K562 (cell line): ENCODE data around the gene DYSF. TPM values are rescaled to one million over a fixed set of nuclear protein-coding genes. Genes with fewer than 3 reads are reported as not detected.

Experiments
- ATAC-seq: fragments of 200-7000 bp; cut with Tn5 transposase; 3 replicates; pipeline ENCODE4 v1.9.1; 2020; ENCODE audit warnings: moderate library complexity
- BruUV-seq: library from RNA; stranded (reverse); fragments of 400-500 nt; replicated peaks from 2 replicates; lab custom pipeline; 2021; lab: Mats Ljungman, UMichigan
- CTCF ChIA-PET: fragments of 300-600 bp; formaldehyde crosslinking; extraction: SDS; loops from one replicate; lab custom pipeline; 2021; ENCODE audit warnings: low intra/inter-chr PET ratio; lab: Yijun Ruan, JAX
- POLR2A ChIA-PET: fragments of 300-600, 350-650 bp; sonication (Branson Sonifier 250); formaldehyde crosslinking; extraction: SDS; loops from one replicate; lab custom pipeline; 2021; ENCODE audit warnings: antibody characterized with exemption, inconsistent platforms; lab: Yijun Ruan, JAX
- DNase-seq, 4 experiments: peaks; one replicate each; pipeline versions ENCODE4 v3.0.0 to v3.0.0-alpha.2; 2011 to 2018; ENCODE audit warnings: low spot score in 3 of 4, mixed read lengths in 3 of 4; ENCODE audit errors: extremely low read depth in 1 of 4
- FAIRE-seq: peaks from 2 replicates; lab custom pipeline; 2011; peaks lifted over from hg19 to GRCh38; lab: Jason Lieb, UNC
- H2AFZ ChIP-seq: 2 replicates; pipeline ENCODE4 v1.6.0; 2011; ENCODE audit warnings: low read depth, low read length, control low read depth, inconsistent platforms
- H3K27ac ChIP-seq: fragments of 200-600 bp; 3 replicates; pipeline ENCODE4 v1.8.0; 2011; ENCODE audit warnings: low read depth, mild to moderate bottlenecking, control low read depth, inconsistent platforms, low read length, moderate library complexity, mixed read lengths; ENCODE audit errors: extremely low read depth
- H3K27me3 ChIP-seq, 2 experiments: fragments of 300-600 bp in 1 of 2; 2 replicates in 1 of 2; 3 replicates in 1 of 2; pipeline versions ENCODE4 v1.6.0 to v1.8.0; 2011; ENCODE audit warnings: inconsistent platforms in 2 of 2, low read length in 2 of 2, mild to moderate bottlenecking in 1 of 2, mixed read lengths in 1 of 2, moderate library complexity in 1 of 2; ENCODE audit not compliant: control insufficient read depth in 2 of 2, insufficient read depth in 2 of 2
- H3K36me3 ChIP-seq: fragments of 300-600 bp; 3 replicates; pipeline ENCODE4 v1.8.0; 2011; ENCODE audit warnings: mild to moderate bottlenecking, low read length, inconsistent platforms; ENCODE audit not compliant: control insufficient read depth, insufficient read depth
- H3K4me1 ChIP-seq, 2 experiments: fragments of 200-600 bp in 1 of 2; replicated peaks in 1 of 2; 2 replicates in 1 of 2; 3 replicates in 1 of 2; pipeline versions ENCODE4 v1.5.1 to v1.8.0; 2011; ENCODE audit warnings: inconsistent platforms in 2 of 2, low read length in 2 of 2, mild to moderate bottlenecking in 1 of 2, mixed read lengths in 1 of 2, moderate library complexity in 1 of 2; ENCODE audit not compliant: control insufficient read depth in 2 of 2, insufficient read depth in 2 of 2
- H3K4me2 ChIP-seq: 2 replicates; pipeline ENCODE4 v1.6.1; 2011; ENCODE audit warnings: low read length, control low read depth, inconsistent platforms, mixed read lengths; ENCODE audit not compliant: insufficient read depth
- H3K4me3 ChIP-seq: fragments of 200-600 bp; sonication (generic), shearing (Covaris generic); 2 replicates; pipeline ENCODE4 v1.5.1; 2016; ENCODE audit warnings: control low read depth, inconsistent platforms
- H3K79me2 ChIP-seq: fragments of 200-600 bp; 3 replicates; pipeline ENCODE4 v1.8.0; 2011; ENCODE audit warnings: low read length, inconsistent platforms; ENCODE audit not compliant: control insufficient read depth, insufficient read depth
- H3K9ac ChIP-seq, 2 experiments: 2 replicates each; pipeline versions ENCODE4 v1.6.0 to v1.6.1; 2011; ENCODE audit warnings: low read depth in 2 of 2, low read length in 2 of 2, control low read depth in 1 of 2, inconsistent platforms in 1 of 2, mild to moderate bottlenecking in 1 of 2, mixed read lengths in 1 of 2; ENCODE audit not compliant: insufficient read depth in 1 of 2
- H3K9me1 ChIP-seq: one replicate; pipeline ENCODE4 v1.6.0; 2011; ENCODE audit warnings: inconsistent platforms, mild to moderate bottlenecking, low read length, moderate library complexity; ENCODE audit not compliant: control insufficient read depth, insufficient read depth
- H3K9me3 ChIP-seq: replicated peaks from 2 replicates; pipeline ENCODE4 v1.5.1; 2011; ENCODE audit warnings: low read depth, low read length, inconsistent platforms; ENCODE audit not compliant: control insufficient read depth, insufficient read depth
- H4K20me1 ChIP-seq: replicated peaks from 2 replicates; pipeline ENCODE4 v1.6.1; 2011; ENCODE audit warnings: low read length, inconsistent platforms, mixed read lengths; ENCODE audit not compliant: control insufficient read depth, insufficient read depth
- BCL6 ChIP-seq: fragments of 250-450 bp; sonication (Bioruptor Pico); IDR thresholded peaks from 2 replicates; pipeline ENCODE4 v1.4.0; 2020
- COPS2 ChIP-seq: fragments of 450-650 bp; conservative IDR thresholded peaks from 2 replicates; pipeline ENCODE4 v1.6.1; 2016; ENCODE audit warnings: mild to moderate bottlenecking, moderate library complexity
- FOXK2 ChIP-seq, 2 experiments: fragments of 450-650 bp; IDR thresholded peaks in 1 of 2; conservative IDR thresholded peaks in 1 of 2; 2 replicates each; pipeline ENCODE4 v1.6.1; 2016; ENCODE audit warnings: low read depth in 2 of 2, mild to moderate bottlenecking in 1 of 2
- HDAC3 ChIP-seq: fragments of 450-650 bp; IDR thresholded peaks from 2 replicates; pipeline ENCODE4 v1.6.1; 2018; ENCODE audit warnings: borderline replicate concordance, mild to moderate bottlenecking, moderate library complexity; ENCODE audit not compliant: partially characterized antibody
- JUND ChIP-seq, 2 experiments: IDR thresholded peaks; 2 replicates in 1 of 2; 3 replicates in 1 of 2; pipeline ENCODE4 v1.6.1; 2011; ENCODE audit warnings: borderline replicate concordance in 2 of 2, low read depth in 2 of 2, low read length in 2 of 2, improper control_type of control experiment in 1 of 2, missing biosample characterization in 1 of 2, missing genetic modification characterization in 1 of 2, missing genetic modification reagents in 1 of 2
- MAFG ChIP-seq: fragments of 450-650 bp; conservative IDR thresholded peaks from 2 replicates; pipeline ENCODE4 v1.6.1; 2016; ENCODE audit warnings: missing genetic modification characterization, missing compliant biosample characterization
- MCM2 ChIP-seq: fragments of 450-650 bp; IDR thresholded peaks from 2 replicates; pipeline ENCODE4 v1.6.1; 2017; ENCODE audit warnings: low read depth, mild to moderate bottlenecking
- MCM5 ChIP-seq: fragments of 450-650 bp; IDR thresholded peaks from 2 replicates; pipeline ENCODE4 v1.6.1; 2016; ENCODE audit warnings: low read depth
- MEF2A ChIP-seq: IDR thresholded peaks from 2 replicates; pipeline ENCODE4 v1.6.1; 2011; ENCODE audit warnings: low read depth, mild to moderate bottlenecking, low read length, moderate library complexity; ENCODE audit not compliant: control insufficient read depth
- NCOA6 ChIP-seq: fragments of 450-650 bp; IDR thresholded peaks from 2 replicates; pipeline ENCODE4 v1.6.1; 2017; ENCODE audit warnings: mild to moderate bottlenecking
- POLR3A ChIP-seq: IDR thresholded peaks from 2 replicates; pipeline ENCODE4 v1.6.1; 2011; ENCODE audit warnings: borderline replicate concordance, mild to moderate bottlenecking, moderate library complexity; ENCODE audit not compliant: insufficient read length, insufficient read depth; ENCODE audit errors: extremely low read depth
- RBM34 ChIP-seq: fragments of 200-400 bp; formaldehyde crosslinking; IDR thresholded peaks from 2 replicates; pipeline ENCODE4 v1.6.1; 2018; ENCODE audit warnings: low read length, borderline replicate concordance; ENCODE audit not compliant: insufficient read depth
- RNF219 ChIP-seq: fragments of 250-450 bp; sonication (Bioruptor Pico); IDR thresholded peaks from 2 replicates; pipeline ENCODE4 v1.5.0; 2022; ENCODE audit warnings: mild to moderate bottlenecking
- SMARCE1 ChIP-seq: fragments of 450-650 bp; IDR thresholded peaks from 2 replicates; pipeline ENCODE4 v1.7.1; 2016; ENCODE audit warnings: mild to moderate bottlenecking
- SRSF9 ChIP-seq: fragments of 200-400 bp; formaldehyde crosslinking; IDR thresholded peaks from 2 replicates; pipeline ENCODE4 v1.6.1; 2017; ENCODE audit warnings: low read depth, low read length, borderline replicate concordance
- STAG1 ChIP-seq: sonication (generic); formaldehyde crosslinking; IDR thresholded peaks from 2 replicates; pipeline ENCODE4 v1.5.0; 2020; ENCODE audit warnings: missing genetic modification reagents, borderline replicate concordance
- STAT5B ChIP-seq: fragments of 250-450 bp; sonication (Bioruptor Pico); IDR thresholded peaks from 2 replicates; pipeline ENCODE4 v1.8.0; 2021; ENCODE audit warnings: mild to moderate bottlenecking, inconsistent platforms
- ZC3H4 ChIP-seq: sonication (generic); formaldehyde crosslinking; IDR thresholded peaks from 2 replicates; pipeline ENCODE4 v1.9.0; 2021; ENCODE audit warnings: missing genetic modification reagents, borderline replicate concordance
- ZNF12 ChIP-seq: sonication (generic); formaldehyde crosslinking; IDR thresholded peaks from 2 replicates; pipeline ENCODE4 v1.4.0; 2020; ENCODE audit warnings: mild to moderate bottlenecking, missing genetic modification reagents
- WGBS: fragments of 100-300 bp; shearing (Covaris generic); methylation state at CpG from one replicate; pipeline ENCODE4 v1.1.6; 2016; ENCODE audit warnings: low coverage, mixed read lengths; ENCODE audit not compliant: insufficient coverage; ENCODE audit errors: missing lambda C conversion rate; 5-methylcytosine and 5-hydroxymethylcytosine counted together
- in situ Hi-C: fragments of 300-500 bp; cut with MboI; formaldehyde crosslinking; loops from 4 replicates; pipeline ENCODE4 v1.15.0; 2018; ENCODE audit warnings: inconsistent platforms, mixed read lengths
- intact Hi-C: fragments of 100-400 bp; cut with micrococcal nuclease; formaldehyde crosslinking; loops from 2 replicates; pipeline ENCODE4 v1.14.2; 2022
- polyA plus RNA-seq, 8 experiments: library from polyadenylated mRNA; depleted of rRNA in 4 of 8; stranded (reverse) in 5 of 8; unstranded in 3 of 8; fragments of >200 nt; fragmentation: Nextera tagmentation in 2 of 8; fragmentation: Illumina TruSeq in 1 of 8; extraction: Ambion mirVana in 2 of 8; extraction: Trizol in 1 of 8; gene quantifications; 2 replicates each; pipeline versions ENCODE4 v1.2.1 to v1.2.3, GENCODE V29; 2011 to 2014; ENCODE audit warnings: inconsistent platforms in 1 of 8, missing spikeins in 1 of 8
- total RNA-seq, 7 experiments: library from RNA; depleted of rRNA in 6 of 7; stranded (reverse); fragments of >200 nt in 6 of 7; fragmentation: Illumina TruSeq in 2 of 7; extraction: Trizol in 2 of 7; gene quantifications; 2 replicates each; pipeline versions ENCODE4 v1.2.1 to v1.2.3, GENCODE V29; 2011 to 2021; ENCODE audit warnings: low replicate concordance in 1 of 7

Gene DYSF
- total and polyA plus RNA-seq, 9 of the 15 experiments (the other 6 are each of a cell fraction or from before 2014, with no cell fraction given), result 0.01 to 0.80 (median 0.29) TPM

GRCh38 chr2:71599646-71600236 is 146.4 kb downstream of the DYSF start:
- no TSS peak for BruUV-seq
- POLR2A ChIA-PET, result interaction anchor here (0.6 to 0.8 kb wide), 2 partner anchors 17 to 20 kb away, joined by 3 read pairs; no protein-coding TSS in a partner anchor

More at GRCh38 chr2:71599646-71600236, 146.4 kb downstream of the DYSF start:
- in situ Hi-C loops (no loop called here), intact Hi-C loops (no loop called here)
- no peak overlapping the region for H3K9ac ChIP-seq
- H3K4me1 ChIP-seq, result no peaks in the 10 kb centered on the region
- no peaks in the 10 kb centered on the region for H3K36me3 ChIP-seq
- no peak overlapping the region for H3K27ac ChIP-seq
- no peak overlapping the region for H3K4me2 ChIP-seq
- H2AFZ ChIP-seq, result no peak overlapping the region
- no peaks in the 10 kb centered on the region for H3K79me2 ChIP-seq
- WGBS, result 3% methylated on average over 12 of the region's 13 CpGs
- H3K27me3 ChIP-seq, result peaks cover 2 to 79% of the 10 kb centered on the region in 2 experiments; a peak in 2 of 5 replicates
- H4K20me1 ChIP-seq, result peaks cover 10% of the 10 kb centered on the region; the same call in 1 of the 2 replicates
- CTCF ChIA-PET, result no interaction called here
- DNase-seq (no peak), FAIRE-seq (no peak), ATAC-seq (no peak)
- H3K4me3 ChIP-seq, result no peak overlapping the region
- H3K9me1 ChIP-seq, result no peaks in the 10 kb centered on the region
- TF ChIP-seq ZNF12 (CRISPR knock-in tag) (no peak), HDAC3 (no peak), MAFG (tag) (no peak), COPS2 (no peak), FOXK2 (conservative IDR thresholded peaks at IDR 0.05 in 1 of 2, IDR thresholded peaks at IDR 0.05 in 1 of 2; ENCODE audit: low read depth in 2 of 2) (no peak), ZC3H4 (CRISPR knock-in tag) (no peak), SRSF9 (no peak), JUND (IDR thresholded peaks at IDR 0.05; ENCODE audit: borderline replicate concordance, low read depth, low read length) (no peak), JUND (tag; IDR thresholded peaks at IDR 0.05; ENCODE audit: borderline replicate concordance, low read depth, low read length) (no peak), POLR3A (no peak), NCOA6 (no peak), BCL6 (CRISPR knock-in tag) (no peak), STAG1 (CRISPR knock-in tag) (no peak), MEF2A (no peak), MCM5 (no peak), RNF219 (no peak), RBM34 (no peak), STAT5B (CRISPR knock-in tag) (no peak), SMARCE1 (no peak), MCM2 (no peak)
- H3K9me3 ChIP-seq, result no peaks in the 10 kb centered on the region
